Stimulated activated CD8-positive, alpha-beta memory T cell treated with anti-CD3 and anti-CD28 coated beads, Interleukin-7, amount 100 ng/mL, for 1 hour (primary cell): ENCODE results near the gene SMAD6.

Experiments
- DNase-seq, 2 donors: peaks; one replicate each; pipeline ENCODE4 v3.0.0-alpha.2; 2020; ENCODE audit warnings: low read depth in 2 of 2

SMAD6 gene

GRCh38 chr15:66721020-66721419 lies 19.0 kb downstream of the SMAD6 start:
- DNase-seq, result no peak

- no peak for DNase-seq
These were observed 19.5 kb downstream of the SMAD6 start for GRCh38 chr15:66721501-66721937.

GRCh38 chr15:66721954-66722353 lies 19.9 kb downstream of the SMAD6 start:
- no peak for DNase-seq

- DNase-seq, result no peak
These were observed 20.9 kb downstream of the SMAD6 start for GRCh38 chr15:66722757-66723540.

GRCh38 chr15:66723826-66724731 lies 22.0 kb downstream of the SMAD6 start:
- no peak for DNase-seq

GRCh38 chr15:66724732-66725463 lies 22.9 kb downstream of the SMAD6 start:
- DNase-seq, result no peak

GRCh38 chr15:66725464-66725785 lies 23.4 kb downstream of the SMAD6 start:
- DNase-seq, result no peak

GRCh38 chr15:66726386-66726785 lies 24.4 kb downstream of the SMAD6 start:
- DNase-seq, result no peak

GRCh38 chr15:66729331-66729951 lies 27.4 kb downstream of the SMAD6 start:
- DNase-seq, result no peak

GRCh38 chr15:66730168-66731021 lies 28.4 kb downstream of the SMAD6 start:
- DNase-seq, result no peak

GRCh38 chr15:66733976-66734375 lies 31.9 kb downstream of the SMAD6 start:
- no peak for DNase-seq

GRCh38 chr15:66734961-66735908 lies 33.2 kb downstream of the SMAD6 start:
- no peak for DNase-seq

- DNase-seq, result no peak
These were observed 33.9 kb downstream of the SMAD6 start for GRCh38 chr15:66735909-66736305.

GRCh38 chr15:66737243-66738010 lies 35.4 kb downstream of the SMAD6 start:
- no peak for DNase-seq

- no peak for DNase-seq
These were observed 36.1 kb downstream of the SMAD6 start for GRCh38 chr15:66738116-66738515.

GRCh38 chr15:66738595-66738994 lies 36.6 kb downstream of the SMAD6 start:
- no peak for DNase-seq

GRCh38 chr15:66739287-66739686 lies 37.3 kb downstream of the SMAD6 start:
- DNase-seq, result no peak

GRCh38 chr15:66740802-66741201 lies 38.8 kb downstream of the SMAD6 start:
- no peak for DNase-seq

GRCh38 chr15:66741646-66742045 lies 39.6 kb downstream of the SMAD6 start:
- no peak for DNase-seq
